ENCODE data around the gene ATRNL1. TPM values are rescaled to one million over a fixed set of nuclear protein-coding genes. Genes with fewer than 3 reads are reported as not detected.

The ATRNL1 gene
- total and polyA plus RNA-seq, 2 of the 8 experiments (the other 6 are each of a cell fraction or from before 2014, with no cell fraction given): 5.1 to 17.6 TPM

- Histone ChIP-seq H3K9me3 (ENCODE audit: insufficient read depth in 2 of 2, low read depth in 1 of 2, low read length in 1 of 2) (no peaks in the 10 kb centered on the region), H2AK5ac (ENCODE audit: low read depth, low read length) (no peak overlapping the region), H2BK120ac (replicated peaks; ENCODE audit: low read depth, low read length) (no peak overlapping the region), H3K4ac (replicated peaks; ENCODE audit: insufficient read length, low read depth, low read length) (no peak overlapping the region), H4K5ac (ENCODE audit: insufficient read length, low read depth, low read length) (no peak overlapping the region), H3K18ac (ENCODE audit: extremely low read depth, low read length) (no peak overlapping the region), H3K79me1 (ENCODE audit: low read depth, low read length) (no peaks in the 10 kb centered on the region), H3K9ac (replicated peaks in 1 of 4; ENCODE audit: extremely low read depth in 1 of 4, low read depth in 3 of 4, low read length in 3 of 4) (no peak overlapping the region), H3K4me2 (ENCODE audit: insufficient read depth in 1 of 2, low read depth in 2 of 2, low read length in 2 of 2) (no peak overlapping the region), H2BK20ac (ENCODE audit: low read length) (no peak overlapping the region), H2BK12ac (ENCODE audit: low read depth, low read length) (no peak overlapping the region), H3K14ac (ENCODE audit: insufficient read length) (no peak overlapping the region), H3K23me2 (ENCODE audit: low read depth, low read length) (no peaks in the 10 kb centered on the region), H4K8ac (ENCODE audit: extremely low read depth, insufficient read depth, low read length) (no peak overlapping the region), H3K56ac (replicated peaks; ENCODE audit: insufficient read length, low read depth, low read length) (no peak overlapping the region), H2BK15ac (ENCODE audit: low read length) (no peak overlapping the region), H3K4me1 (replicated peaks in 1 of 4; ENCODE audit: control insufficient read depth in 3 of 4, insufficient read depth in 4 of 4, low read length in 3 of 4) (peaks cover 0 to 3% (median 0%) of the 10 kb centered on the region in 4 experiments; a peak in 1 of 7 replicates), H3K27me3 (replicated peaks in 1 of 4; ENCODE audit: control insufficient read depth in 3 of 4, extremely low read depth in 1 of 4, insufficient read depth in 3 of 4, low read length in 3 of 4) (no peaks in the 10 kb centered on the region), H3K79me2 (ENCODE audit: control insufficient read depth in 1 of 2, insufficient read depth in 2 of 2, low read length in 2 of 2) (no peaks in the 10 kb centered on the region), H2AFZ (ENCODE audit: low read length) (no peak overlapping the region), H4K91ac (replicated peaks; ENCODE audit: insufficient read length, low read length) (no peak overlapping the region), H3K36me3 (ENCODE audit: control insufficient read depth in 2 of 4, insufficient read depth in 4 of 4, low read length in 3 of 4) (no peaks in the 10 kb centered on the region), H4K20me1 (replicated peaks in 1 of 2; ENCODE audit: control insufficient read depth in 1 of 2, insufficient read depth in 2 of 2, low read length in 2 of 2) (no peaks in the 10 kb centered on the region), H2BK5ac (ENCODE audit: low read depth, low read length) (no peak overlapping the region), H3K23ac (ENCODE audit: insufficient read length) (no peak overlapping the region), H3K4me3 (ENCODE audit: extremely low read depth in 1 of 4, insufficient read depth in 2 of 4, low read depth in 3 of 4, low read length in 4 of 4) (no peak overlapping the region), H3K27ac (ENCODE audit: low read depth, low read length) (no peak overlapping the region)
- DNase-seq (ENCODE audit: low read depth in 1 of 2, low spot score in 2 of 2): no peak
- ChIA-PET CTCF (ENCODE audit: partially characterized antibody) (no interaction called here), POLR2A (ENCODE audit: partially characterized antibody) (no interaction called here)
- WGBS, 2 experiments (ENCODE audit: extremely low coverage in 1 of 2, insufficient coverage in 1 of 2, insufficient read length in 1 of 2, insufficient replicate concordance in 2 of 2, low coverage in 1 of 2, low lambda C conversion rate in 2 of 2, missing lambda C conversion rate in 1 of 2): 94% methylated on average over 3 of the region's 3 CpGs; no CpG with 5 or more reads in 1 of the 2 experiments
- no peak for FAIRE-seq
- TF ChIP-seq ATF3 (IDR thresholded peaks at IDR 0.05; ENCODE audit: insufficient read depth, low read depth, low read length) (no peak), NRF1 (IDR thresholded peaks at IDR 0.05; ENCODE audit: low read depth, low read length) (no peak), SIRT6 (IDR thresholded peaks at IDR 0.05; ENCODE audit: low read length) (no peak), SUZ12 (IDR thresholded peaks at IDR 0.05; ENCODE audit: low read length) (no peak), USF2 (IDR thresholded peaks at IDR 0.05; ENCODE audit: low read length) (no peak), E2F6 (IDR thresholded peaks at IDR 0.05) (no peak), PHF8 (conservative IDR thresholded peaks at IDR 0.05; ENCODE audit: low read depth, low read length) (no peak), RBBP5 (IDR thresholded peaks at IDR 0.05; ENCODE audit: borderline replicate concordance, low read depth, low read length) (no peak)
Observed at GRCh38 chr10:115649217-115649616, 556.1 kb downstream of the ATRNL1 start.

All from H1 (cell line).